ENCODE data around the gene GBA3.

DNA sequence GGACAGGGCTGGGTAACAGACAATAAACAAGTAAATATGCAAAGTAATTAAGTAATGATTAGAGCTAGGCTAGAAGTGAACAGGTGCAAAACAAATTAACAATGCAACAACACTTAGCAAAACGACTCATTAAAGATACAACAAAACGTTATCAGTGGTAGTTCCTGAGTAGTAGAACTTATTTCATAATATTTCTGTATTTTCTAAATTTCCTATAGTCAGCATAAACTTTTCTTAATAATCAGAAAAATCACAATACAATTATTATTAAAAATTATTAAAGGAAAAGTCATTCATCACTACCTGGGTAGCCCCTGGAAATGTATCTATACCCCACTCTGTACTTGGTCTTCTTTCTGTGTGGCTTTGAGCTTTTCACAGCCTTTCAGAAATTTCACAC lies 166.6 kb downstream of the GBA3 start:
- TF ChIP-seq, protein P1, sequence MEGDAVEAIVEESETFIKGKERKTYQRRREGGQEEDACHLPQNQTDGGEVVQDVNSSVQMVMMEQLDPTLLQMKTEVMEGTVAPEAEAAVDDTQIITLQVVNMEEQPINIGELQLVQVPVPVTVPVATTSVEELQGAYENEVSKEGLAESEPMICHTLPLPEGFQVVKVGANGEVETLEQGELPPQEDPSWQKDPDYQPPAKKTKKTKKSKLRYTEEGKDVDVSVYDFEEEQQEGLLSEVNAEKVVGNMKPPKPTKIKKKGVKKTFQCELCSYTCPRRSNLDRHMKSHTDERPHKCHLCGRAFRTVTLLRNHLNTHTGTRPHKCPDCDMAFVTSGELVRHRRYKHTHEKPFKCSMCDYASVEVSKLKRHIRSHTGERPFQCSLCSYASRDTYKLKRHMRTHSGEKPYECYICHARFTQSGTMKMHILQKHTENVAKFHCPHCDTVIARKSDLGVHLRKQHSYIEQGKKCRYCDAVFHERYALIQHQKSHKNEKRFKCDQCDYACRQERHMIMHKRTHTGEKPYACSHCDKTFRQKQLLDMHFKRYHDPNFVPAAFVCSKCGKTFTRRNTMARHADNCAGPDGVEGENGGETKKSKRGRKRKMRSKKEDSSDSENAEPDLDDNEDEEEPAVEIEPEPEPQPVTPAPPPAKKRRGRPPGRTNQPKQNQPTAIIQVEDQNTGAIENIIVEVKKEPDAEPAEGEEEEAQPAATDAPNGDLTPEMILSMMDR (IDR thresholded peaks at IDR 0.05) = no peak
- TF ChIP-seq POLR2A (IDR thresholded peaks at IDR 0.05) = no peak

All from uterus (tissue), 2 donors.